ENCODE results near the gene SPTAN1.

GRCh38 chr9:128634651-128635262 lies 82.4 kb downstream of the SPTAN1 start:
- no peak for TF ChIP-seq REST (IDR thresholded peaks at IDR 0.05; ENCODE audit: borderline replicate concordance)
- TF ChIP-seq CTCF (IDR thresholded peaks at IDR 0.05; ENCODE audit: poor library complexity, severe bottlenecking) = no peak
- no peak for TF ChIP-seq EP300 (conservative IDR thresholded peaks at IDR 0.05; ENCODE audit: poor library complexity, severe bottlenecking)
